ENCODE data around the gene LINC01488.

The LINC01488 gene

DNA sequence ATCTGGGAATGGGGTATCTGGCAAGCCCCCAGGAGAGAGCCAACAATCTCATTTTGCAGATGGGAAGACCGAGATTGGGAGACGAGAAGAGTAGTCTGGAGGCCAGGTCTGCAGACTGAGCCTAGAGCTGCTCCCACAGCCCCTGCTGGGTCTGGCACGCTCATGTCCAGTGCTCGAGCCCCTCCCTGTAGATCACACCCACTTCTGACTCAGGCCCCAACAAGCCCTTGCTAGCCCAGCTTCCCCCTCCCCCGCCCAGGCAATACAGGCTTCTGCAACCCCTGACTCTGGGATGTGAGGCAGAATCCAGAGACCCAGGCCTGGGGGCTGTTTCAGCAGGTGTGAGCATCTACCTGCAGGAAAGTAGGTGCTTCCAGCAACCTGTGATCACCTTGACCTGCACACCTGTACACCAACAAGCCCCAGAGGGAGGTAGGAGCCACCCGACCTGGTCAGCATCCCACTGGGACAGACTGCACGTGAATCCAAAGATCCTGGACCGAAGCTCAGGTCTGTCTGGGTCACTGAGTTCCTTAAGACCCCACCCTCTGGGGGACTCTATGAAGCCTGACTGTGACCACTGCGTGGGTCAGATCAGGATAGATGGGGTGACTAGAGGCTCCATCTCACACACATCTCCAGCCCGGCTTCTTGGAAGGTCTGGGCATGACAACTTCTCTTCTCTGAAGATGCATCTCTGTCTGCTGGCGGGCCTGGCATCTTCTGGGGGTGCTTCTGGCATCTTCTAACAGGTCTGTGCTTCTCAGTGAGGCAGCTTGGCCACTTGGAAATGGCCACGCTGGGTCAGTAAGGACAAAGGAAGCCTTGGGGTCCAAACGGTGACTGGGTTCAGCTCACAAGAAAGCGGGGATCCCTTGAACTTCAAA is 29.3 kb downstream of the LINC01488 start:
- DNase-seq (ENCODE audit: low read depth), result no peak

DNA sequence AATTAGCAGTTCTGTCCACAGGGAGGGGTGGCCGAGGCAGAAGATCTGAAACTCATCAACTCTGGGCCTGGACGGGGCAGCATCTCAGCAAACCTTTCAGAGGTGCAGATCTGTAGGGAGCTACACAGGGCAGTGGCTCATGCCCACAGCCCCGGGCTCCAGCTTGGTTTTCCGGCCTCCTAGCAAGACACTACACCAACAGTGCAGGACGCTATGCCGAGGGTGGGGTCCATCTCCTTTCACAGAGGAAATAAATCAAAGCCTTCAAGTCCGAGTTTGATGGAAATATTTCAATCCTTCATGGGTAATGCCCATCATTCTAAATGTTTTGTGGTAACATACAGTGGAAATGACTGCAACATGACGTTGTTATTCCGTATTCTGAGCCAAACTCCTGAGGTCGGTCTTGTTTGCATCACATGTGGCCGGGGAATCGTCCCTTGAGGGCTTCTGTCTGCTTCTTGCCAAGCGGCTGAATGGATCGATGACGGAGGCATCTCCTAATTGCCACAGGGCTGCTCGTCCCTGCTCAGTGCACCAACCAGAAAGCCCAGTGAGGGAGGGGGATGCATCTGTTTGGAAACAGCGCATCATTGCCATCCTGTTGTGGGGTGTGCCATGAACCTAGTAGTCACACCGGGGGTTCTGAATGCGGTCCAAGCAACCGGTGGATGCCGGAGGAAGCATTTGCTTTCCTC is 30.0 kb downstream of the LINC01488 start:
- no peak for DNase-seq (ENCODE audit: low read depth)

- no peak for DNase-seq (ENCODE audit: low read depth)
These were observed 30.7 kb downstream of the LINC01488 start for GRCh38 chr11:69512136-69512535.

GRCh38 chr11:69512790-69513189 is 31.3 kb downstream of the LINC01488 start:
- DNase-seq (ENCODE audit: low read depth), result no peak

DNA sequence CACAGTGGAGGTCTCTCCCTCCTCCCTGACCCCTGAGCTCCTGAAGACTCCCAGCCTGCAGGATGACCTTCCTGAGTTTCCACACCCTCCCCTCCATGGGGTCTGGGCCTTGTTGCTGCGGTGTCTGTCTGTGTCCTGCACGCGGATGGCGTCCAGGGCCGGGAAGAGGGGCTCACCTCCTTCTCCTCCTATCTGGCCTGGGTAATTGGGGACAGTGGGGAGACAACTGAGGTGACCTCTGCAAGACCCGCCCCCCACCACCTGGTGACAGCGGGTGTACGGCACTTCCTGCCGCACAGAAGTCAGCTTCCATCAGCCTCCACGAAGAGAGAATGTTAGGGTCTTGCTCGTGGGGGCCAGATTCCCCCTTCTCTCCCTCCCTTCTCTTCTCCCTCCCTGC is 31.7 kb downstream of the LINC01488 start:
- no peak for DNase-seq (ENCODE audit: low read depth)

GRCh38 chr11:69513663-69514224 is 32.3 kb downstream of the LINC01488 start:
- DNase-seq (ENCODE audit: low read depth), result no peak

DNA sequence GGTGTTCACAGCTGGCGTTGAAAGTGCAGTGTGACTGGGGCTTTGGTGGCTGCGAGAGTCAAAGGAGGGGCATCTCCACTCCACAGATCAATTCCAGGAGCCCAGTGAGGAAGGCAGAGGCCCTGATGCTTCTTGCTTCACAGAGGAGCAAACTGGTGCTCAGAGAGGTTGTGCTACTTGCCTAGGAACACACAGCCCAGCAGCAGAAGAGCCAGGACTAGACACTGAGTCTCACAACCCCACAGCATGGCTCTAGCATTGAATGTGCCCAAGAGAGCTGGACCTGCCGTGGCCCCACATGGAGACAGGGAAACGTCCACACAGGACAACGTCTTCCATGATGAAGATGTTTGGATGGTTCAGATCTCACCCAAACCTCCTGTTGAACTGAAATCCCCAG is 33.3 kb downstream of the LINC01488 start:
- DNase-seq (ENCODE audit: low read depth), result no peak

- DNase-seq (ENCODE audit: low read depth), result no peak
These were observed 34.1 kb downstream of the LINC01488 start for GRCh38 chr11:69515271-69516245.

DNA sequence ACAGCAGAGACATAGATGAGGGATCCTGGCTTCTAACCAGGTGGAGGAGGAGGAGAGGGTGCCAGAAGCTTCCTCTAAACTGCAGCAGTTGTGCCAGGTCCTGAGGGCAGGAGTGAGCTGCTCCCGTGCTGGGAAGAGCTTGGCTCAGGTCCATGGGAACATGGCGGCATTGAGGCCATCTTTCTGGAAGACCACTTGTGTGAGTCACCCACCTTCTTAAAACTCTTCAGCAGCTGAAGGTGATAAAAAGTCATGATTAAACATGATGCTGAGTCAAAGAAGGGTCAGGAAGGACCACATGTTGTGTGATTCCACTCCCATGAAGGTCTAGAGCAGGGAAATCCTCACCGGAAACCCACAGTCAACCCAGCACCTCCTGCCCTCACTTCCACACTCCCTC is 35.1 kb downstream of the LINC01488 start:
- no peak for DNase-seq (ENCODE audit: low read depth)

DNA sequence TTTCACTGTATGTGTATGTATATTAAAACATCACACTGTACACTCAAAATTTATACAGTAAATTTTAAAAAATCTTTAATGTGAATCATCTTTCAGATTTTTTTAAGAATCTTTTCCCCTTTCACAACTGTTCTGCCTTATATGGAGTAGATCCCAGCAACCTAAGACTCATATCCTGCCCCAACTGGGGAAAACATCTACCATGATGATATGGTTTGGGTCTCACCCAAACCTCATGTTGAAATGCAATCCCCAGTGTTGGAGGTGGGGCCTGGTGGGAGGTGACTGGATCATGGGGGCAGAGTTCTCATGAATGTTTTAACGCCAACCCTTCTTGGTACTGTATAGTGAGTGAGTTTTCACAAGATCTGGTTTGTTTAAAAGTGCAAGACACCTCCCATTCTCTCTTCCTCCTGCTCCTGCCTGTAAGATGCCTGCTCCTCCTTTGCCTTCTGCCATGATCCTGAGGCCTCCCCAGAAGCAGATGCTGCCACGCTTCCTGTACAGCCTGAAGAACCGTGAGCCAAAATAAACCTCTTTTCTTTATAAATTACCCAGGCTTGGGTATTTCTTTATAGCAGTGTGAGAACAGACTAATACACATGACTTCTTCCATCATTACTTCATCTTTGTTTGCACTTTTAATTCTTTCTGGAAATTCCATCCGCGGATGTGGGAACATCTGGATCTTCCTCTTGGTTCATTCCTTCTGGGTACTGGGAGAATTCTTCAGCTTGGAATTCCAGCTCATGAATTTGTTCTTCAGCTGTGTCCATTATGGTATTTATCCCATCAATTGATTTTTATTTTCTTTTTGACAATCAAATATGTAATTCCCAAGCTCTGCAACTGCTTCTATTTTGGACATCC is 36.9 kb downstream of the LINC01488 start:
- DNase-seq (ENCODE audit: low read depth), result no peak

DNA sequence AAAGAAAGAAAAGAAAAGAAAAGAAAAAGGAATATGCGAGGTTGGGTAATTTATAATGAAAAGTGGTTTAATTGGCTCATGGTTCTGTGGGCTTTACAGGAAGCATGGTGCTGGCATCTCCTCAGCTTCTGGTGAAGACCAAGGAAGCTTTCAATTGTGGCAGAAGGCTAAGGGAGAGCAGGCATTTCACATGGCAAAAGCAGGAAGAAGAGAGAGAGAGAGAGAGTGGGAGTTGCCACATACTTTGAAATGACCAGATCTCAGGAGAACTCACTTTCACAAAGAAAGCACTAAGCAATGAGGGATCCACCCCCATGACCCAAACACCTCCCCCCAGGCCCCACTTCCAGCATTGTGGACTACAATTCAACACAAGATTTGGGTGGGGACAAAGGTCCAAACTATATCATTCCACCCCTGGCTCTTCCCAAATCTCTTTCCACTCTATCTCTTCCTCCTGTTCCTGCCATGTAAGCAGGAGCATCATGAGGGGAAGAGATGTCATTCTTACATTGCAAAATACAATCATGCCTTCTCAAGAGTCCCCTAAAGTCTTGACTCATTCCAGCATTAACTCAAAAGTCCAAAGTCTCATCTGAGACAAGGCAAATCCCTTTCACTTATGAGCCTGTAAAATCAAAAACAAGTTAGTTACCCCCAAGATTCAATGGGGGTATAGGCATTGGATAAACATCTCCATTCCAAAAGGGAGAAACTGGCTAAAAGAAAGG is 38.9 kb downstream of the LINC01488 start:
- DNase-seq (ENCODE audit: low read depth), result no peak

GRCh38 chr11:69521457-69521856 is 40.0 kb downstream of the LINC01488 start:
- DNase-seq (ENCODE audit: low read depth), result no peak

DNA sequence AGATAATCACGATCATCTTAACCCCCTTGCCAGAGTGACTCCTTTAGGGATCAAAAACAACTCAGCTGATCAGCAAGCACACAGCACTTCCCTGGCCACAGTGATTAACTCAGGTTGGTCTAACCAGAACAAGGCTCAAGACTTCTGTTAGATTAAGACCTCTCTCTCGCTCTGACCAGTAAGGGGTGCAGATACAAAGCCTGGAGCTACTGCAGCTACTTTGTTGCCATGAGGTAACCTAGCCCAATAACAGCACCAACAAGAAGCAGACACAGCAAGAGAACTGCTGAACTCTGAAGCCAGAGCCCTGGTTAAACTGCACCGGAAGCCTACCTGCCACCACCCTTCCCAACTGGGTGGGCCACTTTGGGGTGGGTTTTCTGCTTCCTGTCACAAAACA is 42.0 kb downstream of the LINC01488 start:
- DNase-seq (ENCODE audit: low read depth), result no peak

GRCh38 chr11:69524291-69524882 is 42.9 kb downstream of the LINC01488 start:
- DNase-seq (ENCODE audit: low read depth), result no peak

- no peak for DNase-seq (ENCODE audit: low read depth)
These were observed 43.5 kb downstream of the LINC01488 start for GRCh38 chr11:69524991-69525411.

DNA sequence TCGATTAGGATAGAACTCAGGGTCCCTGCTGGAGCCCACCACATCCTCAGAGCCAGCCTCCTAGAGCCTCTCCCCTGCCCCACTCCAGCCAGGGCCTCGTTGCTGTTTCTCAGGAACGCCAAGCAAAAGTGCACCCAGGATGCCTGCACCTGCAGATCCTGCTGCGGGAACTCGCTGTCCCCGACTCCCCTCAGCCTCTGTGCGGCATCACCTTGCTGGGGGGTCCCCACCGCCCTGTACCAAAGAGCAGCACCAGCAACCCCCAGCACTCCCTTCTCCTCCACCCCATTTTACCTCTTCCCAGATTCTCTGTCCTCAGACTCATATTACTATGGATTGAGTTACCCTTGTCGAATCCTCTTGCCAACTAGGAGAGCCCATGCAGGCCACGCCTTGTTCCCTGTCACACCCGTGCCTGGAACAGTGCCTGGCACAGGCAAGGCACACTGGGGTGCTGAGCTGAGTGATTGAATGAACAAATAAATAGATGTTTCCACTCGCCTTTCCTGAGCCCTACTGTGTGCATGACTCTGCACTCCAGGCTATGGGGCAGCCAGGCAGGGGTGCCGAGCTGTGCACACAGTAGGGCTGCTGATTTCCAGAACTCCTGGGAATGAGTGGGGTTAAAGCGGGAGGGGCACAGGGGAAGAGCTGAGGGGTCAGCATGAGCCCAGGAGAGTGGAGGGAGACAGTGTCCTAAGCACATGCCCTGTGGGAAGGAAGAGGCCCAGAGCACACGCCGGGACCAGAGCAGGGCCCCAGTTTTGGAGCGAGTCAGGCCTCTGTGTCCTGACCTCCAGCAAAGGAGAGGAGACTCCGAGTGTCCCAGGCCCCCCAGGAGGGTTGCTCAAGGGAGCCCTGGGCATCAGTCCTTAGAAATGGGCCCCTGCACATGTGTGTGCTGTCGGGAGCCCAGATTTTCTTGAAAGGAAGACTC is 44.3 kb downstream of the LINC01488 start:
- DNase-seq (ENCODE audit: low read depth), result no peak

DNA sequence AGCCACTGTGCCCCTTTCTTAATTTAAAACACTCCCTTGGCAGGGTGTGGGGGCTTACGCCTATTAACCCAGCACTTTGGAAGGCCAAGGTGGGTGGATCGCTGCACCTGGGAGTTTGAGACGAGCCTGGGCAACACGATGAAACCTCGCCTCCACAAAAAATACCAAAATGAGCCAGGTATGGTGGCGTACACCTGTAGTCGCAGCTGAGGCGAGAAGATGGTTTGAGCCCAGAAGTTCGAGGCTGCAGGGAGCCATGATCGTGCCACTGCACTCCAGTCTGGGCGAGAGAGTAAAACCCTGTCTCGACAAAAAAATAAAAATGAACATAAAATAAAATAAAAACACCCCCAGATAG is 45.0 kb downstream of the LINC01488 start:
- no peak for DNase-seq (ENCODE audit: low read depth)

DNA sequence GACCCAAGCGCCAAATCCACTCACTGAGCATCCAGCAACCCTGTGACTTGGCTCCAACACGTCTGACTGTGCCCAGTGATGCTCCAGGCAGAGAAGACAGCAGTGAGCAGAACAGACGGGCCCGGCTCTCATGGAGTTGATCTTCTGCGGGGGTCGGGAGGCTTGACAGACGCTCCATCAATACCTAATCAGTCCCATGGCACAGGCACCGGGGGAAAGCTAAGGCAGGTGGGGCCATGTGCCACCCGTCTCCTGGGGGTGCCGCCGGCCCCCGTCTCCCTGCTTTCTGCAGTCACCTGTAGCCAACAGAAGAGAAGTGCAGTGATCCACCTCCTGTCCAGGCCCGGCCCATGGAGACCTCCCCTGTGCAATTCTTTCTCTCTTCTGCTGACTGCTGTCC is 47.5 kb downstream of the LINC01488 start:
- no peak for DNase-seq (ENCODE audit: low read depth)

Data from CMK (cell line).